Hematopoietic multipotent progenitor cell treated with erythropoietin and hydrocortisone succinate and interleukin-3 and kit ligand, for 4 days (in vitro differentiated cells): ENCODE measurements around the gene CDCA4.
A peak's percentile ranks its signal among the peaks of the same experiment; 100 is the strongest.

Source experiments
- DNase-seq: peaks from one replicate; pipeline ENCODE4 v3.0.0-alpha.2; 2015

Gene CDCA4

GRCh38 chr14:104972301-104973134 lies 48.4 kb downstream of the CDCA4 start:
- no peak for DNase-seq

- DNase-seq, result no peak
Observed at GRCh38 chr14:104971447-104972240, 49.2 kb downstream of the CDCA4 start.

GRCh38 chr14:104970231-104971068 lies 50.4 kb downstream of the CDCA4 start:
- no peak for DNase-seq

- no peak for DNase-seq
Observed at GRCh38 chr14:104969741-104970230, 51.1 kb downstream of the CDCA4 start.

- DNase-seq, result no peak
Observed at GRCh38 chr14:104968541-104969401, 52.1 kb downstream of the CDCA4 start.

- no peak for DNase-seq
Observed at GRCh38 chr14:104968153-104968527, 52.7 kb downstream of the CDCA4 start.

GRCh38 chr14:104967386-104968152 lies 53.3 kb downstream of the CDCA4 start:
- DNase-seq, result peak; percentile 35

- no peak for DNase-seq
Observed at GRCh38 chr14:104966981-104967385, 53.9 kb downstream of the CDCA4 start.

GRCh38 chr14:104966261-104966865 lies 54.5 kb downstream of the CDCA4 start:
- no peak for DNase-seq

- DNase-seq, result no peak
Observed at GRCh38 chr14:104965561-104966231, 55.2 kb downstream of the CDCA4 start.

GRCh38 chr14:104964546-104964945 lies 56.3 kb downstream of the CDCA4 start:
- DNase-seq, result no peak
